SK-N-SH (cell line): ENCODE measurements around the gene PLEKHG5. TPM values are rescaled to one million over a fixed set of nuclear protein-coding genes. Genes with fewer than 3 reads are reported as not detected.

ENCODE experiments used
- CTCF ChIA-PET: fragments of 300-600, 350-600 bp; formaldehyde crosslinking; extraction: SDS; loops from one replicate; lab custom pipeline; 2021; lab: Yijun Ruan, JAX
- POLR2A ChIA-PET: fragments of 350-600 bp; sonication (Branson Sonifier 250); formaldehyde crosslinking; extraction: SDS; loops from one replicate; lab custom pipeline; 2020; ENCODE audit warnings: antibody characterized with exemption, inconsistent platforms; lab: Yijun Ruan, JAX
- DNase-seq: peaks from one replicate; pipeline ENCODE4 v3.0.0; 2012
- H2AFZ ChIP-seq: fragments of 200-600 bp; sonication (generic); 2 replicates; pipeline ENCODE4 v1.8.1; 2016; ENCODE audit warnings: antibody characterized with exemption, mild to moderate bottlenecking, low read depth
- H3F3A ChIP-seq: fragments of 200-600 bp; sonication (generic); replicated peaks from 2 replicates; pipeline ENCODE3; 2016; ENCODE audit warnings: antibody characterized with exemption, mild to moderate bottlenecking; ENCODE audit not compliant: insufficient read depth
- H3K27ac ChIP-seq, 2 experiments: fragments of 200-500 bp in 1 of 2; fragments of 200-600 bp in 1 of 2; sonication (Bioruptor generic) in 1 of 2; sonication (generic), shearing (Covaris generic) in 1 of 2; 2 replicates each; pipeline versions ENCODE4 v1.5.1 to v1.6.1; 2014 to 2016; ENCODE audit warnings: low read depth in 2 of 2, inconsistent platforms in 1 of 2, low read length in 1 of 2, mild to moderate bottlenecking in 1 of 2, mixed read lengths in 1 of 2
- H3K27me3 ChIP-seq: fragments of 200-600 bp; sonication (generic), shearing (Covaris generic); 2 replicates; pipeline ENCODE4 v1.6.1; 2016; ENCODE audit warnings: mixed run types; ENCODE audit not compliant: insufficient read depth
- H3K36me3 ChIP-seq, 2 experiments: fragments of 200-500 bp in 1 of 2; fragments of 200-600 bp in 1 of 2; sonication (Bioruptor generic) in 1 of 2; sonication (generic) in 1 of 2; replicated peaks in 1 of 2; 2 replicates each; pipeline versions ENCODE3 to v1.5.1; 2014 to 2016; ENCODE audit warnings: low read length in 1 of 2, mild to moderate bottlenecking in 1 of 2; ENCODE audit not compliant: insufficient read depth in 2 of 2, control insufficient read depth in 1 of 2
- H3K4me1 ChIP-seq, 2 experiments: fragments of 200-500 bp in 1 of 2; fragments of 200-600 bp in 1 of 2; sonication (Bioruptor generic) in 1 of 2; sonication (generic), shearing (Covaris generic) in 1 of 2; 2 replicates each; pipeline versions ENCODE4 v1.5.1 to v1.6.1; 2014 to 2016; ENCODE audit warnings: low read depth in 1 of 2, low read length in 1 of 2, mixed run types in 1 of 2; ENCODE audit not compliant: insufficient read depth in 2 of 2, control insufficient read depth in 1 of 2
- H3K4me2 ChIP-seq: fragments of 200-600 bp; sonication (generic), shearing (Covaris generic); 2 replicates; pipeline ENCODE4 v1.6.1; 2017; ENCODE audit warnings: mixed run types
- H3K4me3 ChIP-seq, 2 experiments: fragments of 200-500 bp in 1 of 2; fragments of 200-600 bp in 1 of 2; sonication (Bioruptor generic) in 1 of 2; sonication (generic), shearing (Covaris generic) in 1 of 2; 2 replicates each; pipeline versions ENCODE4 v1.5.1 to v1.8.1; 2014 to 2016; ENCODE audit warnings: low read depth in 2 of 2, inconsistent platforms in 1 of 2, low read length in 1 of 2, mild to moderate bottlenecking in 1 of 2, mixed read lengths in 1 of 2, moderate library complexity in 1 of 2
- H3K79me2 ChIP-seq: fragments of 200-600 bp; sonication (generic); 2 replicates; pipeline ENCODE4 v1.8.1; 2017; ENCODE audit warnings: mild to moderate bottlenecking; ENCODE audit not compliant: insufficient read depth
- H3K9ac ChIP-seq: fragments of 200-600 bp; sonication (generic); 2 replicates; pipeline ENCODE4 v1.6.1; 2017; ENCODE audit warnings: mixed run types
- H3K9me2 ChIP-seq: fragments of 200-600 bp; sonication (generic); 2 replicates; pipeline ENCODE4 v1.6.1; 2017; ENCODE audit warnings: mixed run types
- H3K9me3 ChIP-seq: fragments of 200-600 bp; sonication (generic); 2 replicates; pipeline ENCODE4 v1.6.1; 2017; ENCODE audit warnings: mixed run types, mild to moderate bottlenecking, moderate library complexity
- H4K20me1 ChIP-seq: fragments of 200-600 bp; sonication (generic); 2 replicates; pipeline ENCODE4 v1.6.1; 2017; ENCODE audit warnings: mild to moderate bottlenecking, mixed run types; ENCODE audit not compliant: insufficient read depth
- CTCF ChIP-seq: fragments of 200-600 bp; sonication (generic); IDR thresholded peaks from 2 replicates; pipeline ENCODE4 v1.6.1; 2017; ENCODE audit warnings: antibody characterized with exemption, mild to moderate bottlenecking, moderate library complexity
- FOXJ3 ChIP-seq: sonication (generic); formaldehyde crosslinking; IDR thresholded peaks from 2 replicates; pipeline ENCODE4 v1.5.1; 2020; ENCODE audit warnings: mild to moderate bottlenecking, missing genetic modification reagents
- FOXM1 ChIP-seq: IDR thresholded peaks from 2 replicates; pipeline ENCODE4 v1.4.0; 2012; ENCODE audit warnings: low read depth, mild to moderate bottlenecking
- GABPA ChIP-seq: IDR thresholded peaks from 2 replicates; pipeline ENCODE4 v1.4.0; 2012; ENCODE audit warnings: low read depth, mild to moderate bottlenecking
- GATA2 ChIP-seq: sonication (generic); formaldehyde crosslinking; IDR thresholded peaks from 2 replicates; pipeline ENCODE4 v1.5.0; 2020; ENCODE audit warnings: mild to moderate bottlenecking, missing genetic modification reagents
- MAX ChIP-seq: IDR thresholded peaks from 2 replicates; pipeline ENCODE4 v1.4.0; 2012; ENCODE audit warnings: low read depth
- MXI1 ChIP-seq: IDR thresholded peaks from 2 replicates; pipeline ENCODE4 v1.6.1; 2012; ENCODE audit warnings: mild to moderate bottlenecking, low read depth, low read length, improper control_type of control experiment
- POLR2AphosphoS5 ChIP-seq: IDR thresholded peaks from 2 replicates; pipeline ENCODE4 v1.6.1; 2012; ENCODE audit warnings: low read depth, low read length
- RAD21 ChIP-seq: IDR thresholded peaks from 2 replicates; pipeline ENCODE4 v1.6.1; 2012; ENCODE audit warnings: mild to moderate bottlenecking, low read length
- RCOR1 ChIP-seq: fragments of 150-350 bp; IDR thresholded peaks from 2 replicates; pipeline ENCODE4 v1.6.1; 2017; ENCODE audit warnings: antibody characterized with exemption, low read length
- RFX5 ChIP-seq: IDR thresholded peaks from 2 replicates; pipeline ENCODE4 v1.6.1; 2012; ENCODE audit warnings: mild to moderate bottlenecking, improper control_type of control experiment, low read length
- SIN3A ChIP-seq: IDR thresholded peaks from 2 replicates; pipeline ENCODE4 v1.6.1; 2012; ENCODE audit warnings: low read depth, mild to moderate bottlenecking, low read length, moderate library complexity, borderline replicate concordance
- TAF1 ChIP-seq: IDR thresholded peaks from 2 replicates; pipeline ENCODE4 v1.6.1; 2012; ENCODE audit warnings: low read depth, mild to moderate bottlenecking, low read length, moderate library complexity, borderline replicate concordance
- TCF12 ChIP-seq: IDR thresholded peaks from 2 replicates; pipeline ENCODE4 v1.4.0; 2012
- WGBS: methylation state at CpG from one replicate; pipeline ENCODE4 v1.1.6; 2017; ENCODE audit warnings: low lambda C conversion rate; 5-methylcytosine and 5-hydroxymethylcytosine counted together
- polyA plus RNA-seq, 3 experiments: library from polyadenylated mRNA; depleted of rRNA; stranded (reverse); fragments of >200 nt; gene quantifications; 2 replicates each; pipeline ENCODE4 v1.2.3, GENCODE V29; 2012

Gene PLEKHG5
- polyA plus RNA-seq, 1 of the 3 experiments (the other 2 are of a cell fraction), result 14.9 TPM

GRCh38 chr1:6473156-6473555 lies 18.3 kb downstream of the PLEKHG5 start:
- POLR2A ChIA-PET, result no interaction called here

GRCh38 chr1:6472391-6472790 lies 19.1 kb downstream of the PLEKHG5 start:
- Histone ChIP-seq H4K20me1 (no peaks in the 10 kb centered on the region), H3K9ac (no peak overlapping the region), H3K4me1 (peaks cover 0 to 2% of the 10 kb centered on the region in 2 experiments; a peak in 1 of 4 replicates), H3K36me3 (peaks cover 0 to 43% of the 10 kb centered on the region in 2 experiments), H3K27ac (no peak overlapping the region), H3K4me2 (no peak overlapping the region), H3K9me2 (no peaks in the 10 kb centered on the region), H3K9me3 (no peaks in the 10 kb centered on the region), H3F3A (no peaks in the 10 kb centered on the region), H2AFZ (no peak overlapping the region), H3K79me2 (no peaks in the 10 kb centered on the region), H3K27me3 (no peaks in the 10 kb centered on the region), H3K4me3 (no peak overlapping the region)
- 91% methylated on average over 7 of the region's 10 CpGs for WGBS
- DNase-seq, result no peak
- CTCF ChIA-PET, result interaction anchor here (1.2 to 3.0 kb wide), 6 partner anchors 14 to 82 kb away, joined by 4 to 14 read pairs (median 6); partner anchors contain the start of gene NOL9
- POLR2A ChIA-PET, result no interaction called here
- no peak for TF ChIP-seq TCF12
- no peak for TF ChIP-seq GATA2
- TF ChIP-seq CTCF, result peak; percentile 46
- no peak for TF ChIP-seq FOXJ3 (CRISPR knock-in tag)

More at GRCh38 chr1:6473156-6473555, 18.3 kb downstream of the PLEKHG5 start:
- no peaks in the 10 kb centered on the region for H3K79me2 ChIP-seq
- DNase-seq, result no peak
- H3K27ac ChIP-seq, result no peak overlapping the region
- H3K4me2 ChIP-seq, result no peak overlapping the region
- no peaks in the 10 kb centered on the region for H3K9me2 ChIP-seq
- no peak overlapping the region for H3K4me3 ChIP-seq
- 80% methylated on average over 1 of the region's 18 CpGs for WGBS
- H3K27me3 ChIP-seq, result no peaks in the 10 kb centered on the region
- H3K36me3 ChIP-seq, result peaks cover 0 to 40% of the 10 kb centered on the region in 2 experiments
- H3K9me3 ChIP-seq, result no peaks in the 10 kb centered on the region
- H3K4me1 ChIP-seq, result peaks cover 0 to 2% of the 10 kb centered on the region in 2 experiments; a peak in 1 of 4 replicates
- no peaks in the 10 kb centered on the region for H4K20me1 ChIP-seq
- H3K9ac ChIP-seq, result no peak overlapping the region
- CTCF ChIA-PET, result interaction anchor here (0.6 to 3.0 kb wide), 5 partner anchors 13 to 217 kb away, joined by 3 to 14 read pairs (median 5); partner anchors contain the start of gene NOL9
- TF ChIP-seq POLR2AphosphoS5 (no peak), GABPA (no peak), MXI1 (no peak), RAD21 (no peak)
- H3F3A ChIP-seq, result no peaks in the 10 kb centered on the region
- H2AFZ ChIP-seq, result no peak overlapping the region

GRCh38 chr1:6471970-6472368 lies 19.5 kb downstream of the PLEKHG5 start:
- POLR2A ChIA-PET, result no interaction called here
- 96% methylated on average over 6 of the region's 7 CpGs for WGBS

More at GRCh38 chr1:6471970-6472368, 19.5 kb downstream of the PLEKHG5 start:
- Histone ChIP-seq H3K79me2 (no peaks in the 10 kb centered on the region), H3K27me3 (no peaks in the 10 kb centered on the region), H3K9me2 (no peaks in the 10 kb centered on the region), H3K27ac (no peak overlapping the region), H3F3A (no peaks in the 10 kb centered on the region), H3K4me2 (no peak overlapping the region), H4K20me1 (no peaks in the 10 kb centered on the region), H2AFZ (no peak overlapping the region), H3K9me3 (no peaks in the 10 kb centered on the region), H3K4me3 (no peak overlapping the region), H3K9ac (no peak overlapping the region), H3K36me3 (peaks cover 0 to 43% of the 10 kb centered on the region in 2 experiments), H3K4me1 (peaks cover 0 to 2% of the 10 kb centered on the region in 2 experiments; a peak in 1 of 4 replicates)
- no peak for TF ChIP-seq CTCF
- TF ChIP-seq SIN3A, result no peak
- no peak for TF ChIP-seq TAF1
- no peak for TF ChIP-seq MAX
- no peak for TF ChIP-seq RCOR1
- no peak for TF ChIP-seq FOXM1
- no peak for TF ChIP-seq RFX5
- DNase-seq, result no peak
- CTCF ChIA-PET, result interaction anchor here (1.2 to 3.0 kb wide), 6 partner anchors 14 to 82 kb away, joined by 4 to 14 read pairs (median 6); partner anchors contain the start of gene NOL9
